ENCODE results near the gene TENM4.

DNA sequence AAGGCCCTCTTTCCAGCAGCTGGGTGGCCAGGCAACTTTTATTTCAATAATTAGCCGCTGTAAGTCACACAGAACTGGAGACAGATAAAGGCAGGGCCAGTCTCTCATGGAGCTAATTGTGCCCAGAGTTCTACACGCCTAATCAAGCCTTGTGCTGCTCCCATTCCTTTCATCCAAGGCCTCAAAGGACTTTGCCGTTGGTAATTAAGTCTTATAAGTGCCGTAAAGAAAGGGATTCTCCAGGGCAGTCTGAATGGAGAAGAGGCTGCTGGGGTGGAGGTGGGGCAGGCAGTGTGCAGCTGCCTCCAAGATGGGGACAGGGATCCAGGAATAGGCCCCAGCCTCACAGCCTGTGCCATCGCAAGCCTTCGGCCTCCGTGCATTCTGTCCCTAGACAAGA lies 357.9 kb downstream of the TENM4 start:
- TF ChIP-seq, protein P1, sequence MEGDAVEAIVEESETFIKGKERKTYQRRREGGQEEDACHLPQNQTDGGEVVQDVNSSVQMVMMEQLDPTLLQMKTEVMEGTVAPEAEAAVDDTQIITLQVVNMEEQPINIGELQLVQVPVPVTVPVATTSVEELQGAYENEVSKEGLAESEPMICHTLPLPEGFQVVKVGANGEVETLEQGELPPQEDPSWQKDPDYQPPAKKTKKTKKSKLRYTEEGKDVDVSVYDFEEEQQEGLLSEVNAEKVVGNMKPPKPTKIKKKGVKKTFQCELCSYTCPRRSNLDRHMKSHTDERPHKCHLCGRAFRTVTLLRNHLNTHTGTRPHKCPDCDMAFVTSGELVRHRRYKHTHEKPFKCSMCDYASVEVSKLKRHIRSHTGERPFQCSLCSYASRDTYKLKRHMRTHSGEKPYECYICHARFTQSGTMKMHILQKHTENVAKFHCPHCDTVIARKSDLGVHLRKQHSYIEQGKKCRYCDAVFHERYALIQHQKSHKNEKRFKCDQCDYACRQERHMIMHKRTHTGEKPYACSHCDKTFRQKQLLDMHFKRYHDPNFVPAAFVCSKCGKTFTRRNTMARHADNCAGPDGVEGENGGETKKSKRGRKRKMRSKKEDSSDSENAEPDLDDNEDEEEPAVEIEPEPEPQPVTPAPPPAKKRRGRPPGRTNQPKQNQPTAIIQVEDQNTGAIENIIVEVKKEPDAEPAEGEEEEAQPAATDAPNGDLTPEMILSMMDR (IDR thresholded peaks at IDR 0.05): no peak
- TF ChIP-seq EZH2 (IDR thresholded peaks at IDR 0.05): no peak
- no peak for TF ChIP-seq EZH2phosphoT487 (IDR thresholded peaks at IDR 0.05)

Data from neural progenitor cell (in vitro differentiated cells).